Trophoblast cell (in vitro differentiated cells and primary cell): ENCODE data around the gene VWA8.
A peak's percentile ranks its signal among the peaks of the same experiment; 100 is the strongest.
"Not testable (repeated sequence)": the region's sequence is repeated elsewhere in the genome, so short reads cannot be mapped to it uniquely, and the experiment has no call there.

Source experiments
- DNase-seq, 2 donors: peaks; one replicate each; pipeline ENCODE4 v3.0.0-alpha.2; 2016
- H2AFZ ChIP-seq: 2 replicates; pipeline ENCODE4 v1.6.1; 2013; ENCODE audit warnings: low read length, moderate library complexity, mild to moderate bottlenecking; ENCODE audit not compliant: insufficient read depth, poor library complexity
- H2AK5ac ChIP-seq: 2 replicates; pipeline ENCODE4 v1.6.1; 2013; ENCODE audit warnings: mild to moderate bottlenecking, low read length
- H2BK120ac ChIP-seq: 2 replicates; pipeline ENCODE4 v1.6.1; 2013; ENCODE audit warnings: low read length, mild to moderate bottlenecking, moderate library complexity; ENCODE audit not compliant: insufficient read depth, poor library complexity
- H2BK12ac ChIP-seq: 2 replicates; pipeline ENCODE4 v1.6.1; 2013; ENCODE audit warnings: mild to moderate bottlenecking, low read length, moderate library complexity
- H2BK5ac ChIP-seq: 2 replicates; pipeline ENCODE4 v1.6.1; 2013; ENCODE audit warnings: low read length, low read depth, moderate library complexity, mild to moderate bottlenecking; ENCODE audit not compliant: poor library complexity
- H3K14ac ChIP-seq: 2 replicates; pipeline ENCODE4 v1.6.1; 2013; ENCODE audit warnings: mild to moderate bottlenecking, low read length
- H3K18ac ChIP-seq: 2 replicates; pipeline ENCODE4 v1.6.1; 2013; ENCODE audit warnings: mild to moderate bottlenecking, low read length
- H3K23ac ChIP-seq: 2 replicates; pipeline ENCODE4 v1.6.1; 2013; ENCODE audit warnings: low read length
- H3K27ac ChIP-seq: 2 replicates; pipeline ENCODE4 v1.5.1; 2013; ENCODE audit warnings: low read depth, mild to moderate bottlenecking, inconsistent platforms, low read length, moderate library complexity
- H3K27me3 ChIP-seq: 2 replicates; pipeline ENCODE4 v1.6.1; 2013; ENCODE audit warnings: inconsistent platforms, mild to moderate bottlenecking, low read length, moderate library complexity; ENCODE audit not compliant: insufficient read depth
- H3K36me3 ChIP-seq, 2 experiments: 1 replicate in 1 of 2; 2 replicates in 1 of 2; pipeline ENCODE4 v1.6.1; 2013; ENCODE audit warnings: low read length in 2 of 2, mild to moderate bottlenecking in 2 of 2, moderate library complexity in 1 of 2; ENCODE audit not compliant: insufficient read depth in 2 of 2, control insufficient read depth in 1 of 2
- H3K4ac ChIP-seq: 2 replicates; pipeline ENCODE4 v1.6.1; 2013; ENCODE audit warnings: low read depth, mild to moderate bottlenecking, low read length, moderate library complexity
- H3K4me1 ChIP-seq, 2 experiments: 1 replicate in 1 of 2; 2 replicates in 1 of 2; pipeline ENCODE4 v1.6.1; 2013; ENCODE audit warnings: low read length in 2 of 2, mild to moderate bottlenecking in 2 of 2, moderate library complexity in 1 of 2; ENCODE audit not compliant: insufficient read depth in 2 of 2, control insufficient read depth in 1 of 2
- H3K4me2 ChIP-seq: 2 replicates; pipeline ENCODE4 v1.6.1; 2013; ENCODE audit warnings: inconsistent platforms, mild to moderate bottlenecking, low read length, moderate library complexity
- H3K4me3 ChIP-seq: 2 replicates; pipeline ENCODE4 v1.5.1; 2013; ENCODE audit warnings: mild to moderate bottlenecking, low read depth, low read length, inconsistent platforms
- H3K79me1 ChIP-seq: one replicate; pipeline ENCODE4 v1.6.1; 2013; ENCODE audit warnings: low read length
- H3K79me2 ChIP-seq: 2 replicates; pipeline ENCODE4 v1.6.1; 2013; ENCODE audit warnings: low read length, mild to moderate bottlenecking; ENCODE audit not compliant: control insufficient read depth, insufficient read depth, poor library complexity
- H3K9ac ChIP-seq: 2 replicates; pipeline ENCODE4 v1.6.1; 2013; ENCODE audit warnings: mild to moderate bottlenecking, low read length
- H3K9me3 ChIP-seq: 2 replicates; pipeline ENCODE4 v1.6.1; 2013; ENCODE audit warnings: low read depth, mild to moderate bottlenecking, control low read depth, inconsistent platforms, low read length; ENCODE audit not compliant: insufficient read depth
- H4K12ac ChIP-seq: 2 replicates; pipeline ENCODE4 v1.6.1; 2013; ENCODE audit warnings: low read depth, mild to moderate bottlenecking, low read length, moderate library complexity
- H4K8ac ChIP-seq: 2 replicates; pipeline ENCODE4 v1.6.1; 2013; ENCODE audit warnings: low read depth, mild to moderate bottlenecking, low read length, moderate library complexity
- H4K91ac ChIP-seq: one replicate; pipeline ENCODE4 v1.6.1; 2013; ENCODE audit warnings: low read depth, mild to moderate bottlenecking, low read length, moderate library complexity
- WGBS: extraction: QIAGEN DNeasy Blood & Tissue Kit; methylation state at CpG from one replicate; pipeline ENCODE4 v1.1.7; 2013; ENCODE audit warnings: missing lambda C conversion rate; ENCODE audit not compliant: insufficient read length, insufficient coverage; ENCODE audit errors: extremely low coverage; 5-methylcytosine and 5-hydroxymethylcytosine counted together

Gene VWA8

DNA sequence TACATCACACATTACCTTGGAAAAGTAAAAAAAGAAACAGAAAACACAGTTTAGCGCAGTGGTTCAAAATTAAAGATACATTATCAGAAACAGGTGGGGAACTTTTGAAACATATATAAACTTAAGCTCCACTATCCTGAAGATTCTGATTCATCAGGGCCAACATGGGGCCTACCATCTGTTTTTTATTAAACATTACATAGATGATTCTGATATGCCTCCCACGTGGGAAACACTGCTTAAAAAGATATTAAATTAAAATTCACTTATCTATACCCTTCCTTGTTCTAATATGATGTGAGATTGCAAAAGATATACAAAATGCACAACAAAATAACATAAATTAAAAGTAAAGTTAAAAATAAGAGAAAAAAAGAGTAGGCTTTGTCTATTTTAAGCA lies 125.0 kb downstream of the VWA8 start:
- WGBS = no CpG with 5 or more reads among the region's 2 CpGs
- Histone ChIP-seq H3K23ac (no peak overlapping the region), H4K91ac (no peak overlapping the region), H3K79me1 (no peaks in the 10 kb centered on the region), H4K12ac (no peak overlapping the region), H3K14ac (no peak overlapping the region), H3K4me2 (no peak overlapping the region), H2AFZ (no peak overlapping the region), H4K8ac (no peak overlapping the region), H3K18ac (no peak overlapping the region), H2BK5ac (no peak overlapping the region), H3K79me2 (no peaks in the 10 kb centered on the region), H3K9me3 (peaks cover 3% of the 10 kb centered on the region), H2AK5ac (no peak overlapping the region), H3K4ac (no peak overlapping the region), H2BK12ac (no peak overlapping the region), H3K27ac (no peak overlapping the region), H3K27me3 (no peaks in the 10 kb centered on the region), H3K36me3 (peaks cover 0 to 2% of the 10 kb centered on the region in 2 experiments), H3K4me1 (no peaks in the 10 kb centered on the region), H2BK120ac (no peak overlapping the region), H3K9ac (no peak overlapping the region), H3K4me3 (no peak overlapping the region)
- no peak for DNase-seq

DNA sequence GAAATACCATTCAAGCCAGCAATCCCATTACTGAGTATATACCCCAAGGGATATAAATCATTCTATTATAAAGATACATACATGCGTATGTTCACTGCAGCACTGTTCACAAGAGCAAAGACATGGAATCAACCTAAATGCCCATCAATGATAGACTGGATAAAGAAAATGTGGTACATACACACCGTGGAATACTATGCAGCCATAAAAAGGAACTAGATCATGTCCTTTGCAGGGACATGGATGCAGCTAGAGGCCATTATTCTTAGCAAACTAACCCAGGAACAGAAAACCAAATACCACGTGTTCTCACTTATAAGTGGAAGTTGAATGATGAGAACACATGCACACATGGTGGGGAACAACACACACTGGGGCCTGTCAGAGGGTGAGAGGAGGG lies 126.2 kb downstream of the VWA8 start:
- not testable (repeated sequence) for H2BK120ac ChIP-seq, H3K14ac ChIP-seq, H2BK12ac ChIP-seq, H4K91ac ChIP-seq, H2AFZ ChIP-seq, H3K36me3 ChIP-seq, H3K4me3 ChIP-seq, H4K12ac ChIP-seq, H3K27me3 ChIP-seq, H3K4me2 ChIP-seq, H3K79me1 ChIP-seq, H2AK5ac ChIP-seq, H3K18ac ChIP-seq, DNase-seq, H3K79me2 ChIP-seq, H3K4me1 ChIP-seq, H4K8ac ChIP-seq, H3K27ac ChIP-seq, H3K4ac ChIP-seq, H3K23ac ChIP-seq, H3K9ac ChIP-seq, H3K9me3 ChIP-seq, H2BK5ac ChIP-seq
- WGBS = no CpG with 5 or more reads among the region's 3 CpGs

DNA sequence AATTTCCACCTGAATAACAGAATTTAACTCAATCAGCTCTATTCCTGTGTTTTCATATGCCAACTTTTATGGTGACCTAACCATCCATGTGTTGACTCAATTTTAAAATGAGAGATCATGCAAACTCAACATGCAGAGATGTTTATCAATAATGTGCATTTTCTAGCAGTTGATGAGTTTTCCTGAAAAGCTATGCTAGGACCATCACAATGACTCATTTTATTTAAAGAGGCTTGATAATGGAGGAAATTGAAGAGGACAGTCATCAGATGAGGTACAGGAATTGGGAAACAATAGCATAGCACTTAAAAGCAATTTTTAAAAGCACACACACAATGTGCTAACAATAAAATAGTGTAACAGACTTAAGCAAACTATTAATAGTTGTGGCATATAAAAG lies 127.1 kb downstream of the VWA8 start:
- peaks cover 0 to 2% of the 10 kb centered on the region in 2 experiments for H3K36me3 ChIP-seq
- no peak overlapping the region for H2BK120ac ChIP-seq
- H2AFZ ChIP-seq = no peak overlapping the region
- no peak overlapping the region for H3K4me2 ChIP-seq
- H4K12ac ChIP-seq = no peak overlapping the region
- H3K27ac ChIP-seq = no peak overlapping the region
- no peaks in the 10 kb centered on the region for H3K79me1 ChIP-seq
- H2BK5ac ChIP-seq = no peak overlapping the region
- H3K9ac ChIP-seq = no peak overlapping the region
- H2AK5ac ChIP-seq = no peak overlapping the region
- no peak overlapping the region for H4K91ac ChIP-seq
- no peak for DNase-seq
- H3K14ac ChIP-seq = no peak overlapping the region
- no peaks in the 10 kb centered on the region for H3K27me3 ChIP-seq
- no peak overlapping the region for H4K8ac ChIP-seq
- no peaks in the 10 kb centered on the region for H3K4me1 ChIP-seq
- H2BK12ac ChIP-seq = no peak overlapping the region
- peaks cover 2% of the 10 kb centered on the region for H3K9me3 ChIP-seq
- no peak overlapping the region for H3K4ac ChIP-seq
- H3K23ac ChIP-seq = no peak overlapping the region
- no peaks in the 10 kb centered on the region for H3K79me2 ChIP-seq
- H3K4me3 ChIP-seq = no peak overlapping the region
- H3K18ac ChIP-seq = no peak overlapping the region

DNA sequence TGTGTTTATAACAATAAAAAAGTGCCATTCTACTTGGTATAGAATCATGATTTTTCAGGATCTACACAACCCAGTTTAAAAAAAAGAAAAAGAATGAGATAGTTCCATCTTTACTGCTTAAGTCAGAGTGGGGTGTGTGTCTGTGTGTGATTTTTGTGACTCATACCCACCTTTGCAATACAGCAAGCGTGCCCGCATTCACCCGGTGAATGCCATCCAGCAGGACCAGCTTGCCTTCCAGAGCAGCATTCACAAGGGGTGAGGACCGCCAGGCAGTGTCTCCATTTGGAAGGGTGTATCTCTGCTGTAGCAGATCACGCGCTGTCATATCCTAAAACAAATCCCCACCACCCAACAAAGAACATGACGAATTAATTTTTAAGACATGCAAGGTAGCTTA lies 127.7 kb downstream of the VWA8 start:
- H3K79me2 ChIP-seq = no peaks in the 10 kb centered on the region
- no peak overlapping the region for H3K27ac ChIP-seq
- no peak overlapping the region for H3K14ac ChIP-seq
- no peak overlapping the region for H4K91ac ChIP-seq
- H3K79me1 ChIP-seq = no peaks in the 10 kb centered on the region
- H4K12ac ChIP-seq = no peak overlapping the region
- H2BK120ac ChIP-seq = no peak overlapping the region
- no peak overlapping the region for H3K23ac ChIP-seq
- no peak overlapping the region for H3K18ac ChIP-seq
- no peak overlapping the region for H2AK5ac ChIP-seq
- H3K36me3 ChIP-seq = peaks cover 0 to 2% of the 10 kb centered on the region in 2 experiments
- no peak overlapping the region for H2BK12ac ChIP-seq
- H3K4ac ChIP-seq = no peak overlapping the region
- H3K4me3 ChIP-seq = no peak overlapping the region
- H3K9ac ChIP-seq = no peak overlapping the region
- H3K27me3 ChIP-seq = no peaks in the 10 kb centered on the region
- H3K4me2 ChIP-seq = no peak overlapping the region
- H4K8ac ChIP-seq = no peak overlapping the region
- no peak overlapping the region for H2BK5ac ChIP-seq
- H3K4me1 ChIP-seq = no peaks in the 10 kb centered on the region
- H2AFZ ChIP-seq = no peak overlapping the region
- no CpG with 5 or more reads among the region's 7 CpGs for WGBS
- H3K9me3 ChIP-seq = peaks cover 2% of the 10 kb centered on the region
- DNase-seq = peak; percentile 2 to 40
